DMS79 (cell line): ENCODE results near the gene SRSF1.
"Not testable (repeated sequence)": the region's sequence is repeated elsewhere in the genome, so short reads cannot be mapped to it uniquely, and the experiment has no call there.

Experiments used
- DNase-seq: peaks from one replicate; lab custom pipeline; 2025; lab: John Stamatoyannopoulos, UW

Gene SRSF1

DNA sequence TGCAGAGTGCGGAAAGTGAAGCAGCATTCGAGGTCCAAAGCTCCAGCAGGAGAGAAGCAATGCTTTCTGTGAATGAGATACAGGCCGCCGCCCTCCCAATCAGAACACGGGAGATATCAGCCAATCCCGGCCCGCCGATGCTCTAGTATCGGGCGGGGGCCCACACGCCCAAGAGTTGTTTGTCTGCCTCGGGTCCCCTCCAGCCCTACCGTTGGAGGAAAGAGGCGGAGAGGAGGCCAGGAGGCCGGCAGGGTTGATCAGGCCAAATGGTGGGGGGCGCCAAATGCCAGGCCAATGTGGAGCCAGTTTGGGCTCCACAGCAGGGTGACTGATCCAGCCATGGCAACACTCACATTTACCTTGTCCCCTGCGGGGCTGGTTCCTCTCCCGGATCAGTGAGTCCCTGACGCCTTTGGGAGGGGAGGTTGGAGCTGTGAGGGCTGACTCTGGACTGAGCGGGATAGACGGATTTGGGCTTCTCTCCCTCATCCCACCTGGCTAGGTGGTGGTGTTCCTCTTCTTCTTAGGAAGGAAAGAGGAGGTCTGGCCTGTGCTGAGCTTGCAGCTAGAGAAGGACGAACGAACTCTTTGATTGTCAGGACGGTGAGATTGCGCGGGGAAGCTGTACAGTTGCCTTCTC, 41.4 kb downstream of the SRSF1 start:
- DNase-seq = no peak

GRCh38 chr17:57963149-57963511, 43.9 kb downstream of the SRSF1 start:
- no peak for DNase-seq

GRCh38 chr17:57962279-57963148, 44.5 kb downstream of the SRSF1 start:
- DNase-seq = no peak

DNA sequence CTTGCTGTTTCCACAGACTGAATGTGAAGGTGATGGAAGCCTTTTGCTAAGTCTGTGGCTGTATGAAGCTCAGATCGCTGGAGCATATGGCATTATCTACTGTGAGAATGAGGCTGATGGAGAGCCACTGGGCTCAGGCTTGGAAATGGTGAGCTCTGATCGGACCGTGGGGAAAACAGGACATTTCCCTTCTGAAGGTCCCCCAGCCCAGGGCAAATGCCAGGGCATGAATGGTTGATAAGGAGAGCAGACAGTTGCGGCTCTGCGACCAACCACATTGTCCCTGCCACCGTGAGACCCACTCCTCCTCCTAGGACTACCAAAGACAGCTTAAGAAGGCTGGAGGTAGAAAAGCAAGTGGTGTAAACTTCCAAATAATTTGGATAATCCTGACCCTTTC, 47.1 kb downstream of the SRSF1 start:
- no peak for DNase-seq

GRCh38 chr17:57958391-57958790, 48.7 kb downstream of the SRSF1 start:
- not testable (repeated sequence) for DNase-seq

DNA sequence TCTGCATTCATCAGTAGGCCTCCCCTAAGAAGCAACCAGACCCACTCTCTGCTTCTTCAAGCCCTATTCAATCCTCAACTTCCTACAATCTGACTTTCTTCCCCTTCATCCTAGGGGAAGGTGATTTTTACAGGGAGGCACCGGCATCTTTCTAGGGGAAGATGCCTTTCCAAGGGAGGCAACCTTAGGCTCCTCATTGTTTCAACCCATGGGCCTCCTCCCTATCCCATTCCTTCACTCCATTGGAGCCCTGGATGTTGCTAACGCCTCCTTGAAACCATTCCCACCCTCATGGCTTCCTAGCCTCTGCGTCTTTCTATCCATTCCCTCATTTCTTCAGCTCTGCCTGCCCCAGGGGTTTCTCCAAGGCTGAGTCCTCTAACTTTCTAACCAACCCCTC, 49.2 kb downstream of the SRSF1 start:
- DNase-seq = no peak

DNA sequence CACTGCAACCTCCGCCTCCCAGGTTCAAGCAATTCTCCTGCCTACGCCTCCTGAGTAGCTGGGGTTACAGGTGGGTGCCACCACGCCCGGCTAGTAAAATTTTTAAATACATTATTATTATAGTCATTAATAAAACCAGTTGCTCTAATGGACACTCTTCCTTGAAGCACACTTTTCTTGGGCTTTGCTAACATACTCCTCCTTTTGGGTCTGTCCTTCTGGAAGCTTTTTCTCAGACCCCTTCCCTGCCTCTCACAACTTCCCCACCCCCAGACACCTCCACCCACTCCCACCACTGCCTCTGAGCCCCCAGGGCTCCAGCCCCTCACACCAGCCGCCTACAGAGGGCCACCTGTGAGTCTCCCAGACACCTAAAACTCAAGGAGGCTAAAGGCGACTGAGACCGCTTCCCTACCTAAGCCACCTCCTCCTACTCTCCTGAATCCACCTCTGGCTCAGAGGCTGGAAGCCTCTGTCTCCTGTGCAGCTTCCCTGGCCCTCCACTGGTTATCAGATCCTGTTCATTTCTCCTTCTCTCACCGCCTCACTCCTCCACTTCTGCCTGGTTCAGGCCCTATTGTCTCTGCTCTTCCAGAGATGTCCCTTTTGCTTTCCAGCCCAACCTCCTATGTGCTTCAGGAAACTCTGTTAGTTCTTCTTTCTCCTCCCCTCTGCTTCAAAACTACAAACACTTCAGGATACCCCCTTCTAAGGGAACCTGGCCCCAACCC, 49.8 kb downstream of the SRSF1 start:
- DNase-seq = no peak

GRCh38 chr17:57956291-57957119, 50.5 kb downstream of the SRSF1 start:
- DNase-seq = peak; percentile 23

GRCh38 chr17:57955183-57955931, 51.7 kb downstream of the SRSF1 start, which contains the start of gene CUEDC1:
Gene CUEDC1 (minus strand): TSS chr17:57955412. CDS start chr17:57885564, 69,848 bp downstream.
- DNase-seq = no peak

- no peak for DNase-seq
These were observed 52.5 kb downstream of the SRSF1 start for GRCh38 chr17:57954397-57955182.

- no peak for DNase-seq
These were observed 53.2 kb downstream of the SRSF1 start for GRCh38 chr17:57953705-57954396.
